Coronary artery (tissue), 2 donors: ENCODE results near the gene NDST3.
A peak's percentile ranks its signal among the peaks of the same experiment; 100 is the strongest.

Experiments
- DNase-seq: peaks from one replicate; pipeline ENCODE4 v3.0.0-alpha.2; 2017; ENCODE audit warnings: low spot score
- H3K27ac ChIP-seq, 2 donors: fragments of 200-600 bp; sonication (generic); one replicate each; pipeline ENCODE4 v1.5.1; 2016 to 2019
- H3K4me3 ChIP-seq: fragments of 200-600 bp; sonication (generic); 2 replicates; pipeline ENCODE4 v1.5.1; 2016; ENCODE audit warnings: mild to moderate bottlenecking, moderate library complexity
- CTCF ChIP-seq: fragments of 200-600 bp; sonication (generic); IDR thresholded peaks from one replicate; pipeline ENCODE4 v1.5.1; 2019; ENCODE audit warnings: antibody characterized with exemption

NDST3 gene

GRCh38 chr4:118034053-118034785 is at the start of gene NDST3:
NDST3 (plus strand) TSS chr4:118034486; CDS start chr4:118053911, 19,425 bp downstream.
- Histone ChIP-seq H3K4me3 (peak within 1 kb of the TSS; percentile 71), H3K27ac (no peak within 1 kb of the TSS)
- no peak for TF ChIP-seq CTCF
- no peak for DNase-seq

- no peak for TF ChIP-seq CTCF
- Histone ChIP-seq H3K4me3 (no peak overlapping the region), H3K27ac (no peak overlapping the region)
- DNase-seq = no peak
Observed at GRCh38 chr4:117986321-117986720, 48.0 kb upstream of the NDST3 start.

GRCh38 chr4:117987464-117987863 is 46.8 kb upstream of the NDST3 start:
- TF ChIP-seq CTCF = no peak
- Histone ChIP-seq H3K27ac (no peak overlapping the region), H3K4me3 (no peak overlapping the region)
- no peak for DNase-seq

- no peak overlapping the region for H3K4me3 ChIP-seq
- TF ChIP-seq CTCF = no peak
- DNase-seq = no peak
Observed at GRCh38 chr4:117996891-117997290, 37.4 kb upstream of the NDST3 start.

GRCh38 chr4:118004088-118004487 is 30.2 kb upstream of the NDST3 start:
- no peak for DNase-seq
- no peak for TF ChIP-seq CTCF
- Histone ChIP-seq H3K4me3 (no peak overlapping the region), H3K27ac (no peak overlapping the region)

More at GRCh38 chr4:117996891-117997290, 37.4 kb upstream of the NDST3 start:
- no peak overlapping the region for H3K27ac ChIP-seq

GRCh38 chr4:118005883-118006282 is 28.4 kb upstream of the NDST3 start:
- Histone ChIP-seq H3K27ac (no peak overlapping the region), H3K4me3 (no peak overlapping the region)
- TF ChIP-seq CTCF = no peak
- DNase-seq = no peak

- Histone ChIP-seq H3K4me3 (no peak overlapping the region), H3K27ac (no peak overlapping the region)
- no peak for TF ChIP-seq CTCF
- DNase-seq = no peak
Observed at GRCh38 chr4:118012142-118012541, 22.1 kb upstream of the NDST3 start.
